Esophagus (tissue), 2 donors: ENCODE measurements around the gene THSD7A. TPM values are rescaled to one million over a fixed set of nuclear protein-coding genes. Genes with fewer than 3 reads are reported as not detected.

Experiments
- H3K27ac ChIP-seq, 2 donors: one replicate each; pipeline ENCODE4 v1.5.1; 2013; ENCODE audit warnings: low read depth in 2 of 2, mild to moderate bottlenecking in 2 of 2, inconsistent platforms in 1 of 2, low read length in 1 of 2, moderate library complexity in 1 of 2
- H3K27me3 ChIP-seq, 2 donors: one replicate each; pipeline ENCODE4 v1.6.1; 2013; ENCODE audit warnings: low read length in 2 of 2, control low read depth in 1 of 2, mild to moderate bottlenecking in 1 of 2; ENCODE audit not compliant: insufficient read depth in 2 of 2, control insufficient read depth in 1 of 2
- H3K36me3 ChIP-seq, 2 donors: one replicate each; pipeline ENCODE4 v1.6.1; 2013; ENCODE audit warnings: low read length in 1 of 2; ENCODE audit not compliant: control insufficient read depth in 2 of 2, insufficient read depth in 2 of 2
- H3K4me1 ChIP-seq, 2 donors: one replicate each; pipeline ENCODE4 v1.6.1; 2013; ENCODE audit warnings: low read length in 1 of 2; ENCODE audit not compliant: control insufficient read depth in 2 of 2, insufficient read depth in 2 of 2
- H3K4me3 ChIP-seq, 2 donors: one replicate each; pipeline ENCODE4 v1.5.1; 2013; ENCODE audit warnings: low read length in 2 of 2, mild to moderate bottlenecking in 2 of 2, low read depth in 1 of 2, moderate library complexity in 1 of 2
- H3K9me3 ChIP-seq, 2 donors: one replicate each; pipeline ENCODE4 v1.6.1; 2013; ENCODE audit warnings: mild to moderate bottlenecking in 2 of 2, low read depth in 1 of 2, low read length in 1 of 2, moderate library complexity in 1 of 2; ENCODE audit not compliant: control insufficient read depth in 2 of 2, insufficient read depth in 1 of 2
- WGBS, 2 donors: extraction: QIAGEN DNeasy Blood & Tissue Kit; methylation state at CpG; one replicate each; pipeline ENCODE4 v1.1.7; 2013; 5-methylcytosine and 5-hydroxymethylcytosine counted together
- polyA plus RNA-seq, 2 donors: library from polyadenylated mRNA; stranded (reverse); fragments of 200-250 nt; gene quantifications; one replicate each; pipeline ENCODE4 v1.2.3, GENCODE V29; 2013
- donor health status: healthy with polysubstance abuse.
- donor health status: Bipolar disorder and iron deficiency.

THSD7A gene
- polyA plus RNA-seq, 2 donors, result 0.18 to 0.20 TPM

GRCh38 chr7:11642276-11642675 is 189.7 kb downstream of the THSD7A start:
- Histone ChIP-seq H3K27ac (no peak overlapping the region), H3K27me3 (no peaks in the 10 kb centered on the region), H3K9me3 (no peaks in the 10 kb centered on the region)

GRCh38 chr7:11638011-11638774 is 193.8 kb downstream of the THSD7A start:
- H3K27me3 ChIP-seq, result no peaks in the 10 kb centered on the region
- H3K4me1 ChIP-seq, result no peaks in the 10 kb centered on the region
- no peaks in the 10 kb centered on the region for H3K9me3 ChIP-seq
- no peak overlapping the region for H3K27ac ChIP-seq
- no peak overlapping the region for H3K4me3 ChIP-seq
- H3K36me3 ChIP-seq, result no peaks in the 10 kb centered on the region
- 42 to 45% methylated on average over 4 of the region's 4 CpGs for WGBS, 2 donors

More at GRCh38 chr7:11642276-11642675, 189.7 kb downstream of the THSD7A start:
- Histone ChIP-seq H3K4me1 (no peaks in the 10 kb centered on the region), H3K4me3 (no peak overlapping the region), H3K36me3 (no peaks in the 10 kb centered on the region)

- no peaks in the 10 kb centered on the region for H3K27me3 ChIP-seq
- 95 to 97% methylated on average over 19 of the region's 19 CpGs for WGBS, 2 donors
- no peaks in the 10 kb centered on the region for H3K4me1 ChIP-seq
- no peaks in the 10 kb centered on the region for H3K36me3 ChIP-seq
- H3K4me3 ChIP-seq, result no peak overlapping the region
- H3K27ac ChIP-seq, result no peak overlapping the region
- H3K9me3 ChIP-seq, result no peaks in the 10 kb centered on the region
These were observed 195.7 kb downstream of the THSD7A start for GRCh38 chr7:11636274-11636673.

GRCh38 chr7:11633310-11633709 is 198.7 kb downstream of the THSD7A start:
- Histone ChIP-seq H3K4me1 (no peaks in the 10 kb centered on the region), H3K9me3 (no peaks in the 10 kb centered on the region), H3K27me3 (no peaks in the 10 kb centered on the region), H3K27ac (no peak overlapping the region), H3K36me3 (no peaks in the 10 kb centered on the region), H3K4me3 (no peak overlapping the region)
- WGBS, 2 donors, result 63 to 70% methylated on average over 1 of the region's 1 CpG

GRCh38 chr7:11630355-11630754 is 201.6 kb downstream of the THSD7A start:
- 64 to 74% methylated on average over 2 of the region's 2 CpGs for WGBS, 2 donors
- H3K27me3 ChIP-seq, result no peaks in the 10 kb centered on the region
- H3K9me3 ChIP-seq, result no peaks in the 10 kb centered on the region
- H3K27ac ChIP-seq, result no peak overlapping the region
- no peak overlapping the region for H3K4me3 ChIP-seq
- H3K36me3 ChIP-seq, result no peaks in the 10 kb centered on the region
- H3K4me1 ChIP-seq, result no peaks in the 10 kb centered on the region

GRCh38 chr7:11625669-11626068 is 206.3 kb downstream of the THSD7A start:
- H3K27ac ChIP-seq, result no peak overlapping the region
- WGBS, 2 donors, result 41 to 50% methylated on average over 2 of the region's 2 CpGs

GRCh38 chr7:11623093-11623678 is 208.8 kb downstream of the THSD7A start:
- H3K9me3 ChIP-seq, result no peaks in the 10 kb centered on the region
- no peaks in the 10 kb centered on the region for H3K27me3 ChIP-seq
- H3K27ac ChIP-seq, result no peak overlapping the region
- no peaks in the 10 kb centered on the region for H3K4me1 ChIP-seq
- no peak overlapping the region for H3K4me3 ChIP-seq
- 83 to 84% methylated on average over 4 of the region's 4 CpGs for WGBS, 2 donors
- H3K36me3 ChIP-seq, result no peaks in the 10 kb centered on the region

More at GRCh38 chr7:11625669-11626068, 206.3 kb downstream of the THSD7A start:
- H3K4me1 ChIP-seq, result no peaks in the 10 kb centered on the region
- no peaks in the 10 kb centered on the region for H3K36me3 ChIP-seq
- H3K27me3 ChIP-seq, result no peaks in the 10 kb centered on the region
- H3K9me3 ChIP-seq, result no peaks in the 10 kb centered on the region
- H3K4me3 ChIP-seq, result no peak overlapping the region

- H3K4me1 ChIP-seq, result no peaks in the 10 kb centered on the region
- no peaks in the 10 kb centered on the region for H3K36me3 ChIP-seq
- no peak overlapping the region for H3K4me3 ChIP-seq
- no peaks in the 10 kb centered on the region for H3K27me3 ChIP-seq
- H3K27ac ChIP-seq, result no peak overlapping the region
- no peaks in the 10 kb centered on the region for H3K9me3 ChIP-seq
- 82% methylated on average over 5 of the region's 5 CpGs for WGBS, 2 donors
These were observed 211.4 kb downstream of the THSD7A start for GRCh38 chr7:11620406-11621253.

GRCh38 chr7:11616466-11616865 is 215.5 kb downstream of the THSD7A start:
- no peaks in the 10 kb centered on the region for H3K4me1 ChIP-seq
- no peak overlapping the region for H3K4me3 ChIP-seq
- 36 to 52% methylated on average over 2 of the region's 2 CpGs for WGBS, 2 donors
- no peak overlapping the region for H3K27ac ChIP-seq
- H3K9me3 ChIP-seq, result no peaks in the 10 kb centered on the region
- H3K36me3 ChIP-seq, result no peaks in the 10 kb centered on the region
- H3K27me3 ChIP-seq, result no peaks in the 10 kb centered on the region
